Thyroid gland (tissue), 4 donors: ENCODE results near the gene TMEM132C.

Source experiments
- CTCF ChIP-seq, 6 experiments: fragments of 200-600 bp in 3 of 6; fragments of 450-650 bp in 3 of 6; sonication (generic) in 3 of 6; IDR thresholded peaks; one replicate each; pipeline ENCODE4 v1.5.1; 2016 to 2019; ENCODE audit warnings: antibody characterized with exemption in 6 of 6, mild to moderate bottlenecking in 2 of 6, inconsistent platforms in 1 of 6, moderate library complexity in 1 of 6
- POLR2A ChIP-seq, 2 donors: fragments of 450-650 bp; IDR thresholded peaks; one replicate each; pipeline ENCODE4 v1.6.1; 2017; ENCODE audit warnings: antibody characterized with exemption in 2 of 2, mild to moderate bottlenecking in 2 of 2, moderate library complexity in 1 of 2

GRCh38 chr12:128456922-128457321 lies 190.0 kb downstream of the TMEM132C start:
- no peak for TF ChIP-seq POLR2A (IDR thresholded peaks at IDR 0.05)
- no peak for TF ChIP-seq CTCF (IDR thresholded peaks at IDR 0.05)
